HepG2 (cell line): ENCODE results near the gene SRPRB. TPM values are rescaled to one million over a fixed set of nuclear protein-coding genes. Genes with fewer than 3 reads are reported as not detected.

ENCODE experiments used
- ATAD3A ChIP-seq: sonication (generic); formaldehyde crosslinking; IDR thresholded peaks from 2 replicates; pipeline ENCODE4 v1.4.0; 2020; ENCODE audit warnings: missing genetic modification reagents
- ATF7 ChIP-seq, 2 experiments: fragments of 450-650 bp in 1 of 2; sonication (generic) in 1 of 2; formaldehyde crosslinking in 1 of 2; IDR thresholded peaks; 2 replicates each; pipeline versions ENCODE4 v1.4.0 to v1.6.1; 2016 to 2020; ENCODE audit warnings: antibody characterized with exemption in 1 of 2, mild to moderate bottlenecking in 1 of 2, missing genetic modification reagents in 1 of 2
- ELF4 ChIP-seq: sonication (generic); formaldehyde crosslinking; IDR thresholded peaks from 2 replicates; pipeline ENCODE4 v1.5.0; 2020; ENCODE audit warnings: missing genetic modification reagents, mild to moderate bottlenecking, moderate library complexity, borderline replicate concordance
- MED1 ChIP-seq: sonication (generic); formaldehyde crosslinking; IDR thresholded peaks from 2 replicates; pipeline ENCODE4 v1.4.0; 2020; ENCODE audit warnings: missing genetic modification reagents
- MTF2 ChIP-seq: sonication (generic); formaldehyde crosslinking; IDR thresholded peaks from 2 replicates; pipeline ENCODE4 v1.5.0; 2020; ENCODE audit warnings: missing genetic modification reagents, borderline replicate concordance
- NFAT5 ChIP-seq: sonication (generic); formaldehyde crosslinking; IDR thresholded peaks from 2 replicates; pipeline ENCODE4 v1.4.0; 2020; ENCODE audit warnings: missing genetic modification reagents
- NFE2L1 ChIP-seq: sonication (generic); formaldehyde crosslinking; IDR thresholded peaks from 2 replicates; pipeline ENCODE4 v1.4.0; 2020; ENCODE audit warnings: missing genetic modification reagents, mild to moderate bottlenecking, borderline replicate concordance
- NR2C2 ChIP-seq: sonication (generic); formaldehyde crosslinking; IDR thresholded peaks from 2 replicates; pipeline ENCODE4 v1.4.0; 2020; ENCODE audit warnings: missing genetic modification reagents, mild to moderate bottlenecking, moderate library complexity, borderline replicate concordance
- RAD21 ChIP-seq: fragments of 450-650 bp; formaldehyde crosslinking; IDR thresholded peaks from 2 replicates; pipeline ENCODE4 v1.5.0; 2020; ENCODE audit warnings: mild to moderate bottlenecking
- RFX1 ChIP-seq: fragments of 450-650 bp; IDR thresholded peaks from 2 replicates; pipeline ENCODE4 v1.6.1; 2017
- SMC3 ChIP-seq: IDR thresholded peaks from 2 replicates; pipeline ENCODE4 v1.6.1; 2011; ENCODE audit warnings: low read length, improper control_type of control experiment
- STAG1 ChIP-seq: sonication (generic); formaldehyde crosslinking; IDR thresholded peaks from 2 replicates; pipeline ENCODE4 v1.4.0; 2020; ENCODE audit warnings: missing genetic modification reagents
- TCF7 ChIP-seq: sonication (generic); IDR thresholded peaks from 2 replicates; pipeline ENCODE4 v1.6.1; 2016; ENCODE audit warnings: antibody characterized with exemption, low read depth
- TCF7L2 ChIP-seq: IDR thresholded peaks from 2 replicates; pipeline ENCODE4 v1.6.1; 2011; ENCODE audit warnings: mild to moderate bottlenecking, low read depth, low read length, moderate library complexity
- TEAD3 ChIP-seq: optimal IDR thresholded peaks from 2 replicates; pipeline ENCODE3; 2016; ENCODE audit warnings: borderline replicate concordance
- THYN1 ChIP-seq: sonication (generic); formaldehyde crosslinking; IDR thresholded peaks from 2 replicates; pipeline ENCODE4 v1.8.1; 2023; ENCODE audit warnings: low read depth, mild to moderate bottlenecking, moderate library complexity, missing genetic modification reagents, borderline replicate concordance
- ZNF260 ChIP-seq: sonication (generic); formaldehyde crosslinking; IDR thresholded peaks from 2 replicates; pipeline ENCODE4 v1.4.0; 2020; ENCODE audit warnings: missing genetic modification reagents, low read depth, mild to moderate bottlenecking, borderline replicate concordance
- ZNF3 ChIP-seq: IDR thresholded peaks from 2 replicates; pipeline ENCODE4 v1.7.0; 2017; ENCODE audit warnings: inconsistent platforms
- ZNF564 ChIP-seq: sonication (generic); formaldehyde crosslinking; IDR thresholded peaks from 2 replicates; pipeline ENCODE4 v1.8.1; 2023; ENCODE audit warnings: mild to moderate bottlenecking, missing genetic modification reagents
- ZNF775 ChIP-seq: sonication (generic); formaldehyde crosslinking; IDR thresholded peaks from 2 replicates; pipeline ENCODE4 v1.4.0; 2020; ENCODE audit warnings: missing genetic modification reagents, mild to moderate bottlenecking, moderate library complexity, borderline replicate concordance
- ZSCAN12 ChIP-seq: sonication (generic); formaldehyde crosslinking; IDR thresholded peaks from 2 replicates; pipeline ENCODE4 v1.9.0; 2021; ENCODE audit warnings: mild to moderate bottlenecking, missing genetic modification reagents
- polyA plus RNA-seq, 8 experiments: library from polyadenylated mRNA; depleted of rRNA in 3 of 8; stranded (reverse) in 7 of 8; unstranded in 1 of 8; fragments of >200 nt; fragmentation: Illumina TruSeq in 4 of 8; extraction: Trizol in 4 of 8; gene quantifications; 2 replicates each; pipeline versions ENCODE4 v1.2.1 to v1.2.3, GENCODE V29; 2011 to 2016; ENCODE audit warnings: low read depth in 4 of 8, missing spikeins in 1 of 8, mixed read lengths in 1 of 8; ENCODE audit not compliant: insufficient read depth in 1 of 8
- total RNA-seq, 5 experiments: library from RNA; depleted of rRNA; stranded (reverse); fragments of >200 nt; fragmentation: Illumina TruSeq; extraction: Trizol; gene quantifications; 2 replicates each; pipeline ENCODE4 v1.2.3, GENCODE V29; 2016; ENCODE audit warnings: low read depth in 1 of 5
- TF ChIP-seq, protein P1 (sequence below): IDR thresholded peaks from 2 replicates; pipeline ENCODE4 v1.6.1; 2016; ENCODE audit warnings: missing compliant biosample characterization, missing genetic modification reagents, borderline replicate concordance

SRPRB gene
- total and polyA plus RNA-seq, 2 of the 13 experiments (the other 11 are each of a cell fraction or from before 2014, with no cell fraction given): 41.0 to 111 TPM

DNA sequence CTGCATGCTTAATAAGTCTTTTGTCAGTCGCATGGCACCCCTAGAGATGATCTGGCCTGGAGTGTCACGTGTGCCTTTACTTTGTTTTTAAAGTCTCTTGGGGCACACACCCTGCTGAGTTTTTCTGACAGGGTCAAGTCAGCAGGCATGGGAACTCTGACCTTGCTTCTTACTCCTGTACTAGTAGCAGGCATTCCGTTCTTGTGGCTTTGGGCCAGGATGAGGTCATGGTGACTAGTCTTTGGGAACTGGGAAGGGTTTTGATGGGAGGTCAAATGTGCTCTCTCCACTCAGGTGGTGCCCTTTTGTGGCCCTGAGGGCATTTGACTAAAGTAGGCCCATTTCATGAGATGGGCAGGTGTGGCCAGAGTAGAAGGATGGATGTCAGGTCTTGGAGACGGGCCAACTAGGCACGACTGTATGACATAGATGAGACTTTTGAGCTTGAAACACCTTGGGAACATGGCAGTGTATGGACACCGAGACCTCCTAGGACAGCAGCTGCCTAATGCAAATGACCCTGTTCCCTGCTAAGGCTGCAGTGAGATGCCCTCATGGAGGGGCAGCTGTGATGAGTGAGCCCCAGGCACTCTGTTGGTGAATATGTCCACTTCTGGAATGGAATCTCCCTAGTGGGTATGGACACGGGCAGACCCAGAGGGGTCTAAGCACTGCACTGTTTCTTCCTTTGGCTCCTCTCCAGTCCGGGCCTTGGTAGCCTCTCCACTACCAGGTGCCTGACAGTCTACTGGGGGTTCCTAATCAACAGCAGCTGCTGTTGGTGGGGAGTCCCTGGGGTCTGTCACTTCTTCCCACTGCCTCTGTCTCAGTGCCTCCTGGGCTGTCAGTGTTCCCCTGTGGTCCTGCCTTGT, 16.4 kb downstream of the SRPRB start (continued):
- TF ChIP-seq NFAT5 (peak; percentile 52; the same call in 1 of the 2 replicates), RFX1 (no peak), ATAD3A (CRISPR knock-in tag) (no peak), ZNF3 (CRISPR knock-in tag) (no peak), MTF2 (CRISPR knock-in tag) (no peak), ATF7 (IDR thresholded peaks at IDR 0.05) (peak; percentile 69), ATF7 (CRISPR knock-in tag; IDR thresholded peaks at IDR 0.05) (no peak), RAD21 (CRISPR knock-in tag) (0 out of 2 replicates have a peak, but pooled peaks have one; percentile 32), MED1 (CRISPR knock-in tag) (peak; percentile 38; the same call in 1 of the 2 replicates), TCF7 (no peak), STAG1 (peak; percentile 81), ZNF564 (CRISPR knock-in tag) (no peak), ZSCAN12 (no peak), ZNF775 (CRISPR knock-in tag) (no peak), ELF4 (CRISPR knock-in tag) (no peak), TCF7L2 (no peak), TEAD3 (CRISPR knock-in tag) (peak; percentile 19), NR2C2 (CRISPR knock-in tag) (no peak; the same call in 1 of the 2 replicates), ZNF260 (no peak), THYN1 (CRISPR knock-in tag) (no peak), SMC3 (peak; percentile 33; the same call in 1 of the 2 replicates), NFE2L1 (CRISPR knock-in tag) (no peak)
- TF ChIP-seq, protein P1, sequence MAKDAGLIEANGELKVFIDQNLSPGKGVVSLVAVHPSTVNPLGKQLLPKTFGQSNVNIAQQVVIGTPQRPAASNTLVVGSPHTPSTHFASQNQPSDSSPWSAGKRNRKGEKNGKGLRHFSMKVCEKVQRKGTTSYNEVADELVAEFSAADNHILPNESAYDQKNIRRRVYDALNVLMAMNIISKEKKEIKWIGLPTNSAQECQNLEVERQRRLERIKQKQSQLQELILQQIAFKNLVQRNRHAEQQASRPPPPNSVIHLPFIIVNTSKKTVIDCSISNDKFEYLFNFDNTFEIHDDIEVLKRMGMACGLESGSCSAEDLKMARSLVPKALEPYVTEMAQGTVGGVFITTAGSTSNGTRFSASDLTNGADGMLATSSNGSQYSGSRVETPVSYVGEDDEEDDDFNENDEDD (CRISPR knock-in tag): no peak
